Globus pallidus (tissue), 1 donor: ENCODE data around the gene PSMD8.
"Not testable (repeated sequence)": the region's sequence is repeated elsewhere in the genome, so short reads cannot be mapped to it uniquely, and the experiment has no call there.

ENCODE experiments used
- DNase-seq: peaks from one replicate; pipeline ENCODE4 v3.0.0-alpha.2; 2015; ENCODE audit warnings: low spot score

The PSMD8 gene

GRCh38 chr19:38362076-38362945 is 12.1 kb upstream of the PSMD8 start:
- DNase-seq = no peak

- not testable (repeated sequence) for DNase-seq
Observed at GRCh38 chr19:38362946-38363688, 11.3 kb upstream of the PSMD8 start.

GRCh38 chr19:38367041-38367440 is 7.3 kb upstream of the PSMD8 start:
- no peak for DNase-seq

- no peak for DNase-seq
Observed at GRCh38 chr19:38369584-38369983, 4.8 kb upstream of the PSMD8 start.

GRCh38 chr19:38370299-38370698 is 4.1 kb upstream of the PSMD8 start:
- no peak for DNase-seq

- DNase-seq = no peak
Observed at GRCh38 chr19:38371081-38371480, 3.3 kb upstream of the PSMD8 start.

- DNase-seq = no peak
Observed at GRCh38 chr19:38373907-38374331, 452 bp upstream of the PSMD8 start.

- no peak for DNase-seq
Observed at GRCh38 chr19:38375098-38375493, 725 bp downstream of the PSMD8 start.

GRCh38 chr19:38375748-38376147 is 1.4 kb downstream of the PSMD8 start:
- DNase-seq = no peak

GRCh38 chr19:38376576-38376975 is 2.2 kb downstream of the PSMD8 start:
- DNase-seq = no peak

- DNase-seq = no peak
Observed at GRCh38 chr19:38377052-38377451, 2.7 kb downstream of the PSMD8 start.

GRCh38 chr19:38378866-38379265 is 4.5 kb downstream of the PSMD8 start:
- no peak for DNase-seq

- DNase-seq = no peak
Observed at GRCh38 chr19:38381138-38381537, 6.8 kb downstream of the PSMD8 start.

GRCh38 chr19:38383184-38383583 is 8.8 kb downstream of the PSMD8 start:
- DNase-seq = no peak

- no peak for DNase-seq
Observed at GRCh38 chr19:38383743-38384142, 9.4 kb downstream of the PSMD8 start.

- DNase-seq = no peak
Observed at GRCh38 chr19:38384209-38385027, 10.0 kb downstream of the PSMD8 start.

GRCh38 chr19:38385057-38385803 is 10.9 kb downstream of the PSMD8 start:
- no peak for DNase-seq

GRCh38 chr19:38385804-38386257 is 11.5 kb downstream of the PSMD8 start:
- no peak for DNase-seq

- no peak for DNase-seq
Observed at GRCh38 chr19:38386300-38386970, 12.1 kb downstream of the PSMD8 start.

GRCh38 chr19:38386971-38387549 is 12.7 kb downstream of the PSMD8 start:
- no peak for DNase-seq
